K562 (cell line): ENCODE results near the gene ARMC12. TPM values are rescaled to one million over a fixed set of nuclear protein-coding genes. Genes with fewer than 3 reads are reported as not detected.
A peak's percentile ranks its signal among the peaks of the same experiment; 100 is the strongest.

ENCODE experiments used
- ARID1B ChIP-seq: fragments of 450-650 bp; IDR thresholded peaks from 2 replicates; pipeline ENCODE4 v1.6.1; 2016; ENCODE audit warnings: antibody characterized with exemption, mild to moderate bottlenecking, inconsistent platforms
- CBX1 ChIP-seq: sonication (generic); IDR thresholded peaks from 2 replicates; pipeline ENCODE4 v1.6.1; 2016; ENCODE audit warnings: antibody characterized with exemption, low read depth, mild to moderate bottlenecking
- HINFP ChIP-seq: fragments of 450-650 bp; conservative IDR thresholded peaks from 2 replicates; pipeline ENCODE4 v1.6.1; 2016; ENCODE audit warnings: missing genetic modification characterization, low read depth, mild to moderate bottlenecking, control low read depth, missing compliant biosample characterization
- JUNB ChIP-seq: fragments of 450-650 bp; formaldehyde crosslinking; conservative IDR thresholded peaks from 2 replicates; pipeline ENCODE4 v1.4.0; 2020; ENCODE audit warnings: mild to moderate bottlenecking
- NR0B1 ChIP-seq: fragments of 450-650 bp; IDR thresholded peaks from one replicate; pipeline ENCODE4 v1.6.1; 2018; ENCODE audit warnings: mild to moderate bottlenecking, moderate library complexity; ENCODE audit not compliant: partially characterized antibody
- POLR2B ChIP-seq: fragments of 450-650 bp; IDR thresholded peaks from 2 replicates; pipeline ENCODE4 v1.6.1; 2018; ENCODE audit warnings: low read depth; ENCODE audit not compliant: partially characterized antibody
- SMC3 ChIP-seq: conservative IDR thresholded peaks from 2 replicates; pipeline ENCODE4 v1.6.1; 2011; ENCODE audit warnings: low read depth, low read length, improper control_type of control experiment; ENCODE audit not compliant: insufficient read depth
- ZBTB49 ChIP-seq: sonication (generic); formaldehyde crosslinking; IDR thresholded peaks from 2 replicates; pipeline ENCODE4 v1.8.0; 2022; ENCODE audit warnings: missing genetic modification reagents, mild to moderate bottlenecking, borderline replicate concordance
- ZNF133 ChIP-seq: fragments of 250-450 bp; sonication (Bioruptor Pico); IDR thresholded peaks from 2 replicates; pipeline ENCODE4 v1.4.0; 2020; ENCODE audit warnings: mild to moderate bottlenecking
- ZNF140 ChIP-seq: fragments of 250-450 bp; sonication (Bioruptor Pico); IDR thresholded peaks from 2 replicates; pipeline ENCODE4 v1.8.0; 2021; ENCODE audit warnings: moderate library complexity, mild to moderate bottlenecking, inconsistent platforms
- ZNF239 ChIP-seq: fragments of 250-450 bp; sonication (Bioruptor Pico); IDR thresholded peaks from 2 replicates; pipeline ENCODE4 v1.4.0; 2020; ENCODE audit warnings: mild to moderate bottlenecking
- ZNF449 ChIP-seq: fragments of 250-450 bp; sonication (Bioruptor Pico); IDR thresholded peaks from 2 replicates; pipeline ENCODE4 v1.8.0; 2022; ENCODE audit warnings: moderate library complexity, mild to moderate bottlenecking, inconsistent platforms
- polyA plus RNA-seq, 8 experiments: library from polyadenylated mRNA; depleted of rRNA in 4 of 8; stranded (reverse) in 5 of 8; unstranded in 3 of 8; fragments of >200 nt; fragmentation: Nextera tagmentation in 2 of 8; fragmentation: Illumina TruSeq in 1 of 8; extraction: Ambion mirVana in 2 of 8; extraction: Trizol in 1 of 8; gene quantifications; 2 replicates each; pipeline versions ENCODE4 v1.2.1 to v1.2.3, GENCODE V29; 2011 to 2014; ENCODE audit warnings: inconsistent platforms in 1 of 8, missing spikeins in 1 of 8
- total RNA-seq, 7 experiments: library from RNA; depleted of rRNA in 6 of 7; stranded (reverse); fragments of >200 nt in 6 of 7; fragmentation: Illumina TruSeq in 2 of 7; extraction: Trizol in 2 of 7; gene quantifications; 2 replicates each; pipeline versions ENCODE4 v1.2.1 to v1.2.3, GENCODE V29; 2011 to 2021; ENCODE audit warnings: low replicate concordance in 1 of 7

ARMC12 gene
- total and polyA plus RNA-seq, 9 of the 15 experiments (the other 6 are each of a cell fraction or from before 2014, with no cell fraction given): 0.09 to 0.58 (median 0.31) TPM; not detected in 3

GRCh38 chr6:35694462-35694861 lies 42.4 kb upstream of the ARMC12 start (continued):
- TF ChIP-seq SMC3: no peak
- TF ChIP-seq POLR2B: no peak
- TF ChIP-seq NR0B1: no peak
- TF ChIP-seq HINFP (tag): no peak
- peak; percentile 77 for TF ChIP-seq ARID1B
- TF ChIP-seq CBX1: no peak
- no peak for TF ChIP-seq ZNF140 (CRISPR knock-in tag)
- TF ChIP-seq ZNF239 (CRISPR knock-in tag): no peak
- no peak for TF ChIP-seq ZNF133 (CRISPR knock-in tag)
- TF ChIP-seq ZNF449 (CRISPR knock-in tag): no peak
- 0 out of 2 replicates have a peak, but pooled peaks have one; percentile 28 for TF ChIP-seq JUNB
- TF ChIP-seq ZBTB49 (CRISPR knock-in tag): no peak
- TF ChIP-seq, all 486 proteins: peak for 46
